ENCODE data around the gene LRFN2.

The LRFN2 gene

DNA sequence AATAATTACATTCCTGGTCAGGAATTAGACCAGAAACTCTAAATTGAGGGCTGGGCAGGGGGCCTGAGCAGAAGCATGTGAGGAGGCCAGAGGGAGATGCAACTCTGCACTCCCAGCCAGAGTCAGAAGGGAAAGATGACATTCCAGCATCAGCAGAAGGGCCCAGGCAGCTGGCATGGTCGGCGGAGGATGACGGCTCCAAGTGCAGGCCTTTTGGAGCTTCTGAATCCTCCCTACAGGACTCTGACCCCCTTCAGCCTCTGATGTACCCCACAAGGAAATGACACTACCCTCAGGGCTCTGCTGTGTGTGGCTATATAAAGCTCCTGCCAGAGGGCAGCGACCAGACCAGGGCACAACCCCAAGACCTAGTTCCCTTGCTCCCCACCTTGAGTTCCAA lies 1.9 kb downstream of the LRFN2 start:
- TF ChIP-seq, protein P1, sequence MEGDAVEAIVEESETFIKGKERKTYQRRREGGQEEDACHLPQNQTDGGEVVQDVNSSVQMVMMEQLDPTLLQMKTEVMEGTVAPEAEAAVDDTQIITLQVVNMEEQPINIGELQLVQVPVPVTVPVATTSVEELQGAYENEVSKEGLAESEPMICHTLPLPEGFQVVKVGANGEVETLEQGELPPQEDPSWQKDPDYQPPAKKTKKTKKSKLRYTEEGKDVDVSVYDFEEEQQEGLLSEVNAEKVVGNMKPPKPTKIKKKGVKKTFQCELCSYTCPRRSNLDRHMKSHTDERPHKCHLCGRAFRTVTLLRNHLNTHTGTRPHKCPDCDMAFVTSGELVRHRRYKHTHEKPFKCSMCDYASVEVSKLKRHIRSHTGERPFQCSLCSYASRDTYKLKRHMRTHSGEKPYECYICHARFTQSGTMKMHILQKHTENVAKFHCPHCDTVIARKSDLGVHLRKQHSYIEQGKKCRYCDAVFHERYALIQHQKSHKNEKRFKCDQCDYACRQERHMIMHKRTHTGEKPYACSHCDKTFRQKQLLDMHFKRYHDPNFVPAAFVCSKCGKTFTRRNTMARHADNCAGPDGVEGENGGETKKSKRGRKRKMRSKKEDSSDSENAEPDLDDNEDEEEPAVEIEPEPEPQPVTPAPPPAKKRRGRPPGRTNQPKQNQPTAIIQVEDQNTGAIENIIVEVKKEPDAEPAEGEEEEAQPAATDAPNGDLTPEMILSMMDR (conservative IDR thresholded peaks at IDR 0.05; ENCODE audit: low read depth): no peak
- no peak for DNase-seq (ENCODE audit: low spot score)
- POLR2A ChIA-PET (ENCODE audit: low non-redundant PET): no interaction called here
- CTCF ChIA-PET: interaction anchor here (0.7 to 0.8 kb wide), 3 partner anchors 10 to 442 kb away, joined by 4 to 6 read pairs (median 5); no protein-coding TSS in a partner anchor
- H3K27ac ChIP-seq: no peak overlapping the region

DNA sequence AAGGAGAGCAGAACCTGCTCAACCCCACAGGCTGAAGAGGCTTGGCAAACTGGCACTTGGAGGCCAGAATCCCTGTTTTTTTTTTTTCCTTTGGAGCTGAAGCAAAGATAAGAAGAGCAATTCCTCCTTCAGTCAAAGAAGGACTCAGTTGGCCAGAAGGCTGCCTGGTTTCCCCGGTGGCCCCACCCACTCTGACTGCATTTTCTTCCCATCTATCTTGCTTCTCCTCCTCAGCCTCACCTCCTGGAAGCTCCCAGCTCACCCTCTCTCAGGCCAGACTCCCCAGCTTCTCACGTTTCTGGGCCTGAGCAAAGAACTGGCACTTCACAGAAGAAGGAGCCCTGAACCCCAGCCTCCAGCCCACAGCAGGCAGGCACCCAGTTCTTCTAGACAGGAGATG lies 2.4 kb downstream of the LRFN2 start:
- CTCF ChIA-PET: interaction anchor here (0.8 kb wide), 1 partner anchor 252 kb away, joined by 4 read pairs; no protein-coding TSS in a partner anchor
- no peak overlapping the region for H3K27ac ChIP-seq
- TF ChIP-seq, protein P1 (conservative IDR thresholded peaks at IDR 0.05; ENCODE audit: low read depth): no peak
- POLR2A ChIA-PET (ENCODE audit: low non-redundant PET): no interaction called here
- DNase-seq (ENCODE audit: low spot score): no peak

DNA sequence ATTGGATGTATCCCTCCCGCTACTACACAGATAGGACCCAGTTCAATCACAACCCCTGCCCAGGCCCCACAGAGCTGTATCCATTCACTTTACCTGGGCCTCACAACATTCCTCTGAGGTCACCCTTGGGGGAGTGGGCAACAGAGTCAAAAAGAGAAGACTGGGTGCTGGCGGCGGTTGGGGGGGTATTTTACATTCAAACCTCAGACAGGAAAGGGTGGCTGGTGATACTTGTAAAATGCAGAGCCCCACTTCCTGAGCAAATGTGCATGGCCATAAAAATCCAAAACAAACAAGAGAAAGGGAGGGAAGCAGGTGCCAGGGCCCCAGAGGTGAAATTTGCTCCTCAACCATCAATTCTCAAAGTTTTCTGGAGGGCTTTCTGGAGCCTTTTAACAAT lies 3.5 kb downstream of the LRFN2 start:
- no peak for DNase-seq (ENCODE audit: low spot score)
- ChIA-PET CTCF (interaction anchor here (0.6 kb wide), 1 partner anchor 41 kb away, joined by 3 read pairs; no protein-coding TSS in a partner anchor), POLR2A (ENCODE audit: low non-redundant PET) (no interaction called here)
- H3K27ac ChIP-seq: no peak overlapping the region
- TF ChIP-seq, protein P1 (conservative IDR thresholded peaks at IDR 0.05; ENCODE audit: low read depth): no peak

DNA sequence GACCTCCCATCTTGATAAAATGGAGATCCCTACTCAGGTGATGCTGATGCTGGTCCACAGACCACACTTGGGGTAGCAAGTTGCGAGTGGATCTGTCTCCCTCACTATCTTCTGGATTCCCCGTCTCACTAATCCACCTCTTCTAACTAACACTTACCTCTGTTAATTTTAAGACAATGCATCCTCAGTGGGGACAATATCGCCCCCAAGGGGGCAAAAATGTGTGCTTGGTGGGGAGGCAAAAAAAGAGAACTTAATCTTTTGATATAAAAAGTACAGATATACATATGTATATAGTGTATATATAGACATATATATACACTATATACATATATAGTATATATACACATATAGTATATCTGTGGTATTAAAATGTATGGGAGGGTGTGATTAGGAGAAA lies 4.3 kb downstream of the LRFN2 start:
- TF ChIP-seq, protein P1 (conservative IDR thresholded peaks at IDR 0.05; ENCODE audit: low read depth): no peak
- H3K27ac ChIP-seq: no peak overlapping the region
- CTCF ChIA-PET: interaction anchor here (0.6 kb wide), 1 partner anchor 11 kb away, joined by 4 read pairs; no protein-coding TSS in a partner anchor
- POLR2A ChIA-PET (ENCODE audit: low non-redundant PET): no interaction called here
- no peak for DNase-seq (ENCODE audit: low spot score)

DNA sequence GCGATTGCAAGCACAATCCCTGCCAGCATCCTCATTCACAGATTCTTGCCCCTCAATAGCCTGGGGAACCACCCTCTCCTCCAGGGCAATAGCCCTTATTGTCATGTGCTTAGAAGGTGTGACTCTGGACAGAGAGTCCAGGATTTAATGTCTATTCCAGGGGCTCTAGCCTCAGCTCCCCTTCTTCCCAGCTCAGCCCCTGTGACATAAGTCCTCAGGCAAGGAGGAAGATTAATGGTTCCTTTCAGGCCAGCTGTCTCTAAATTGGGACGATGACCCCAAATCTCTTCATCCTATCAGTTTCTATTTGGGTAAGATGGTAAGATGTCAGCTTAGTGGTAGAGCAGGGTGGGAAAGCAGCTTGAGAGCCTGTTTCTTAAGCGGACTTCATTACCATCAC lies 8.1 kb downstream of the LRFN2 start:
- H3K27ac ChIP-seq: no peak overlapping the region
- TF ChIP-seq, protein P1 (conservative IDR thresholded peaks at IDR 0.05; ENCODE audit: low read depth): no peak
- ChIA-PET CTCF (no interaction called here), POLR2A (ENCODE audit: low non-redundant PET) (no interaction called here)
- no peak for DNase-seq (ENCODE audit: low spot score)

DNA sequence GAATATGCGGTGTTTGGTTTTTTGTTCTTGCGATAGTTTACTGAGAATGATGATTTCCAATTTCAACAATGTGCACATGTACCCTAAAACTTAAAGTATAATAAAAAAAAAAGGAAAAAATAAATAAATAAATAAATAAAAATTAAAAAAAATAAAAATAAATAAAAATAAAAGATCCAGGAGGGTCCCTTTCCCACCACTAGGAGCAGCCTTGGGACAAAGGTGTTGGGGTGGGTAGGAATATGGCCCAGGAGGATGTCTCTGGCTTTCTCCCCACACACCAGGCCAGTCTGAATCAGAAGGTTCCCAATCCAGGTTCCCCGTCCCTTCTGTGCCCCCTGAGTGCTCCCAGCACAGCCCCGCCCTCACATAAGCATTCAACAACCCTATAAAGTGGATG lies 9.5 kb downstream of the LRFN2 start:
- no peak overlapping the region for H3K27ac ChIP-seq
- ChIA-PET POLR2A (ENCODE audit: low non-redundant PET) (no interaction called here), CTCF (no interaction called here)
- TF ChIP-seq, protein P1 (conservative IDR thresholded peaks at IDR 0.05; ENCODE audit: low read depth): no peak
- no peak for DNase-seq (ENCODE audit: low spot score)
